ENCODE results near the gene HCN3.
"Not testable (repeated sequence)": the region's sequence is repeated elsewhere in the genome, so short reads cannot be mapped to it uniquely, and the experiment has no call there.

DNA sequence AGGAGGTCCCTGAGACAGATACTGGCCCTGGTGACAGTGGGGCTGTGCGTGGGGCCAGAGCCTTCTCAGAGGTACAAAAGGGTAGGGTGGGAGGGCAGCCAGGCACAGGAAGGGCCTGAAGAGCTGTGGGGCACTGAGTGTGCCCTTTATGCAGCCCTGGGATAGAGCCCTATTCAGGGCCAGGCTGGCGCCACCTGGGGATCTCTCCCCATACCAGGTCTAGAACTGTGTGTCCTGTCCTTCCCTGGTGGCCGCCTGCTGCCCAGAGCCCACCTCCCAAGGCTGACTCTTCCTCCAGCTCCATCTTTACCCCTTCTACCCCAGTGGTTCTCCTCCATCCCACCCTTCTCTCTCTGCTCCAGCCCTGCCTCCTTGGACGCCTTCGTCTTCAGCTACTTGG, 43.8 kb upstream of the HCN3 start:
- TF ChIP-seq, protein P1, sequence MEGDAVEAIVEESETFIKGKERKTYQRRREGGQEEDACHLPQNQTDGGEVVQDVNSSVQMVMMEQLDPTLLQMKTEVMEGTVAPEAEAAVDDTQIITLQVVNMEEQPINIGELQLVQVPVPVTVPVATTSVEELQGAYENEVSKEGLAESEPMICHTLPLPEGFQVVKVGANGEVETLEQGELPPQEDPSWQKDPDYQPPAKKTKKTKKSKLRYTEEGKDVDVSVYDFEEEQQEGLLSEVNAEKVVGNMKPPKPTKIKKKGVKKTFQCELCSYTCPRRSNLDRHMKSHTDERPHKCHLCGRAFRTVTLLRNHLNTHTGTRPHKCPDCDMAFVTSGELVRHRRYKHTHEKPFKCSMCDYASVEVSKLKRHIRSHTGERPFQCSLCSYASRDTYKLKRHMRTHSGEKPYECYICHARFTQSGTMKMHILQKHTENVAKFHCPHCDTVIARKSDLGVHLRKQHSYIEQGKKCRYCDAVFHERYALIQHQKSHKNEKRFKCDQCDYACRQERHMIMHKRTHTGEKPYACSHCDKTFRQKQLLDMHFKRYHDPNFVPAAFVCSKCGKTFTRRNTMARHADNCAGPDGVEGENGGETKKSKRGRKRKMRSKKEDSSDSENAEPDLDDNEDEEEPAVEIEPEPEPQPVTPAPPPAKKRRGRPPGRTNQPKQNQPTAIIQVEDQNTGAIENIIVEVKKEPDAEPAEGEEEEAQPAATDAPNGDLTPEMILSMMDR (IDR thresholded peaks at IDR 0.05), result not testable (repeated sequence)
- not testable (repeated sequence) for TF ChIP-seq EZH2 (IDR thresholded peaks at IDR 0.05; ENCODE audit: borderline replicate concordance, insufficient read depth, low read depth, low read length, poor library complexity, severe bottlenecking)
